Stimulated activated CD4-positive, alpha-beta T cell treated with anti-CD3 and anti-CD28 coated beads, Interleukin-1b, Interleukin-23, amount 100 ng/mL, for 24 hours (primary cell): Measurements from ENCODE around the gene ARMC2.
"Not testable (repeated sequence)": the region's sequence is repeated elsewhere in the genome, so short reads cannot be mapped to it uniquely, and the experiment has no call there.

Source experiments
- DNase-seq, 4 experiments: peaks; one replicate each; pipeline ENCODE4 v3.0.0-alpha.2; 2020; ENCODE audit warnings: low read depth in 4 of 4, low spot score in 1 of 4

The ARMC2 gene, protein sequence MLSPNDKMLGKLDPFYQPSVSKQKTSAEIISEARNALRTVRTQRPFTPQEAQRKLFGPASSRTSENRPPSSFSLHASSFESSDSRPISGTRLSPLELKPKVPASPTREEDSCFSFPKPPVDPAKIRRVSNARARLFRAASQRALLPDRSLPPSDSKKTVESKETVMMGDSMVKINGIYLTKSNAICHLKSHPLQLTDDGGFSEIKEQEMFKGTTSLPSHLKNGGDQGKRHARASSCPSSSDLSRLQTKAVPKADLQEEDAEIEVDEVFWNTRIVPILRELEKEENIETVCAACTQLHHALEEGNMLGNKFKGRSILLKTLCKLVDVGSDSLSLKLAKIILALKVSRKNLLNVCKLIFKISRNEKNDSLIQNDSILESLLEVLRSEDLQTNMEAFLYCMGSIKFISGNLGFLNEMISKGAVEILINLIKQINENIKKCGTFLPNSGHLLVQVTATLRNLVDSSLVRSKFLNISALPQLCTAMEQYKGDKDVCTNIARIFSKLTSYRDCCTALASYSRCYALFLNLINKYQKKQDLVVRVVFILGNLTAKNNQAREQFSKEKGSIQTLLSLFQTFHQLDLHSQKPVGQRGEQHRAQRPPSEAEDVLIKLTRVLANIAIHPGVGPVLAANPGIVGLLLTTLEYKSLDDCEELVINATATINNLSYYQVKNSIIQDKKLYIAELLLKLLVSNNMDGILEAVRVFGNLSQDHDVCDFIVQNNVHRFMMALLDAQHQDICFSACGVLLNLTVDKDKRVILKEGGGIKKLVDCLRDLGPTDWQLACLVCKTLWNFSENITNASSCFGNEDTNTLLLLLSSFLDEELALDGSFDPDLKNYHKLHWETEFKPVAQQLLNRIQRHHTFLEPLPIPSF

DNA sequence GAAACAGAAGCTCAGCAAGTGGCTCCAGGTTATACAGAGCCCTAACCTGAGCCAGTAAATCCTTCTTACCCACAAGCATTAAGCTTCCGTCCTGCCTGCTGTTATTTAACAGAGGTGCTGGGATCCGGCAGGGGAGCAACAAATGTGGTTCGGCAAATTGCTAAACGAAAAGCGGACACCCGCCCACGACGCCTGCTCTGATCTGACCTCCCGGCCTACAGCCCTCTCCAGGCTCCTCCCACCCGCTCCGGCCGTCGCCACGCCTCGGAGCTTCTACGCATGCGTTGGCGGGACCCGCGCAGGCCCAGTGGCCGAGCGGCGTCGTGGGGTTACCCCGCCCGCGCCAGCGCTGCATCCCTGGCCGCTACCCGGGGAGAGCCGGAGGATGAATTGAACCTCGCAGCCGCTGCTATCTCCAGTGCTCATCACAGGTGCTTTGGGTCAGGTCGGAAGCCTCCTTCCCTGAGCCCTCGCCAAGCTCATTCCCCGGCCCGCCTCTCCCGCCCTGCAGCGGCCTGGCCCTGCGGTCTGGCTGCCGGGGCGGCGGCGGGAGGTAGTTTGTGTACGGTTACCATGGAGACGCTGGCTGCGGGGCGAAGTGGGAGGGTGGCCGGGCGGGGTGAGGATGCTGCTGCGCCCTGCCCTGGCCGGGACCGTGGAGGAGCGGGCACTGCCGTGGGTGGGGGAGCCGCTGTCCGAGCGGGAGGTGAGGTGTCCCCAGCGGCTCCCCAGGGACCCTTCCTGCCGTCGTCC is at the start of gene ARMC2:
Gene ARMC2, plus strand, starts transcription at position 307 of the 753 bp plus-strand sequence. CDS start 5,846 bp downstream, outside the sequence.
- peak; percentile 72 to 83 (median 78) for DNase-seq

DNA sequence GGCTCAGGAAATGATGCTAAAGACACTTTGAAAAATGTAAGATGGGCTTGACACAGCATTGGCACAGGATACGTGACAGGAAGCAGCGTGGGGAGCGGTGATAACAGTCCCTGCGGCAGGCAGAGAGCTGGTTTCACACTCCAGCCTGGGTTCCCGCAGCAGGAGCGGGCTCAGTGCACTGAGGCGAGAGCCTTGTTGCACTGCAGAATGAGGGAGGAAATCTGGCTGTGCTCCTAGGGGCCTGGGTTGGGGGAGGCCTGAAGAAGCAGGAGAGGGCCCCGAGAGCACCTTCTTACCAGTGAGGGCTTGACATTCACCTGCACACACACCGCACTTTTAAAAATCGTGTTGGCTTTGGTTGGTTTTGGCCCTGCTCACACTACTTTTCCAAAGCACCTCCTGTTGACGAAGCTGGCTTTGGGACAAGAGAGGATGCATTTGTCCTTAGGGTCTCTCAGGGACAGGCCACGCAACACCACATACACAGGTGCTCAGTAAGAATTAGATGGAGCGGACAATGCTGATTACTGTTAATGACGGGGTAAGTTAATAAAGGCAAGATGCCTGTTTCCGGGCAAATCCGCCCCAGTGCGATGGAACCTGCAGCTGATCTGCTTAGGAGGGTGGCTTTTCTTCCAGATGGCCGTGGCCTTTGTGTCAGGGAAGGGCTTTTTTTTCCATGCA is 49.4 kb upstream of the ARMC2 start:
- DNase-seq, result peak in 3 of 4 experiments; percentile 16 to 36 (median 24)

DNA sequence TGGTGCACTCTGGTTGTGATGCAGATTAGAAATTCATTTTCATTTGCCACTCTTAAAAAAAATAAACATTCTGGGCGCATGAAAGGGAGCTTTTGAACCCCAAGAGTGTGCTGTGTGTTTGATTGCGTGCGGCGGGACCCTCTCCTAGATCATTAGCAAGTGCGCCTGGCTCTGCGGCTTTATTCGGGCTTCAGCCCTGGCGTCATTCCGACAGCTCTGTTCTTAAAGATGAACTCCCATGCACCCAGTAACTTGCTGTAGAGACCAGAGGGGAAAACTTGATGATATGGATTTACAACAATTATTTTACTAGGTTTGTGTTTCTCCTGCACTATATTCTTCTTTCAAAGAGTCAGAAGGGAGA is 48.9 kb upstream of the ARMC2 start:
- no peak for DNase-seq

DNA sequence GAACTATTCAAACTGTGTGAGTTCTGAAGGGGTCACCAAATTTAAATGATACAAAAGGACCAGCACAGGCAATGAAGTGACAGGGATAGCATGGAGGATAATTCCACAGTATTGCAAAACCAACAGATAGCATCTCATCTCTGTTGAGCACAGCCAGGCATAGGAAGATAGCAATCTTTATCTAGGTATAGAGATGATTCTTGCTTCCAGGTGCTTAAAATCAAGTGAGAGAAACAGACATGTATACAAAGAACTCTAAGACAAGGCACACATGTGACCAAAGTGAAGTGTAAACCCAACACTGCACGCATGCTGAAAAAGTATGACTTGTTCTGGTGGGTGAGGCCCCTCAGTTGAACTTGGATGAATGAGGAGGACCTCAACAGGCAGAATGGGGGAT is 48.4 kb upstream of the ARMC2 start:
- DNase-seq, result no peak

DNA sequence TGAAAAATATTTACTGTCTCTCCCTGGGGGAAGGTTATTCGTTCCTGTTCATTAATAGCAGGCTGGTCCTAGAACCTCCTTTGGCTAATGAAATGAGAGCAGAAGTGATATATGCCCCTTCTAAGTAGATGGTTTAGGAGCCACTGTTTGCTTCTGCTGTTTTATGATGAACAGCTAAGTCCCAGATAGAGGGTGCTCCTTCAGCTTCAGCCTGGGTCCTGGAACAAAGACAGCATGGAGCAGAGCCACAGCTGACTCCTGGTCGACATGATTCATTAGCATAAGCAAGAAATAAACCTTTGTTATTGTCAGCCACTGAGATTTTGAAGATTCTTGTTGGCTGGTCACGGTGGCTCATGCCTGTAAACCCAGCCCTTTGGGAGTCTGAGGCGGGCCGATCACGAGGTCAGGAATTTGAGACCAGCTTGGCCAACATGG is 47.8 kb upstream of the ARMC2 start:
- no peak for DNase-seq

DNA sequence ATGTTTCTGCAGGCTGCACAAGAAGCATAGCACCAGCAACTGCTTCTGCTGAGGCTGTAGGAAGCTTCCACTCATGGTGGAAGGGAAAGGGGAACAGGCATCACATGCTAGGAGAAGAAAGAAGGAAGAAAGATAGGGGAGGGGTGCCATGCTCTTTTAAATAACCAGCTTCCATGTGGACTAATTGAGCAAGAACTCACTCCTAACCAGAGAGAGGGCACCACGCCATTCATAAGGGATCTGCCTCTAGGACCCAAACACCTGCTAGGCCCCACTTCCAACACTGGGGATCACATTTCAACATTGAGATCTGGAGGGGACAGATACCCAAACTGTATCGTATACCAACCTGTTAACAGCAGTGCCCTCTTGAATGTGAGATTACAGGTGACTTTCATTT is 46.9 kb upstream of the ARMC2 start:
- no peak for DNase-seq

DNA sequence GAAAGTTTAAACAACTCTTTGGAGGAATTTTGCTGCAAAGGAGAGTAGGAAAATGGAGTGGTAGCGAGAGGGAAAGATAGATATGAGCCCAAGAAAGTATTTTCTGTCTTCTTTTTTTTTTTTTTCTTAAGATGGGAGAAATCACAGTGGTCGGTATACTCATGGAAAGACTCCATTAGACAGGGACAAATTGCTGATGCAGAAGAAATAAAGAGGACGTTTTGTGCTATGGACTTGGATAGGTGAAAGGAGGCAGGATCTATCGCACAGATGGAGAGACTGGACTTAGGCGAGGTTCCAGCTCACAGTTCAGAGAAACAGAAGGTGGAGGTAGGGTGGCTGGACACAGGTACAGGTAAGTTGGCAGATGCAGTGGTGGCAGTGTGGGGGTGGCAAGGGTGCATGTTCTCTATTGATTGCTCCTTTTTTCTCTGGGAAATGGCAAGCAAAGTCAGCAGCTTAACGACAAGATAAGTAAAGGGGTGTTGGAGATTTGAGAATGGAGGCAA is 44.2 kb upstream of the ARMC2 start:
- DNase-seq, result no peak

DNA sequence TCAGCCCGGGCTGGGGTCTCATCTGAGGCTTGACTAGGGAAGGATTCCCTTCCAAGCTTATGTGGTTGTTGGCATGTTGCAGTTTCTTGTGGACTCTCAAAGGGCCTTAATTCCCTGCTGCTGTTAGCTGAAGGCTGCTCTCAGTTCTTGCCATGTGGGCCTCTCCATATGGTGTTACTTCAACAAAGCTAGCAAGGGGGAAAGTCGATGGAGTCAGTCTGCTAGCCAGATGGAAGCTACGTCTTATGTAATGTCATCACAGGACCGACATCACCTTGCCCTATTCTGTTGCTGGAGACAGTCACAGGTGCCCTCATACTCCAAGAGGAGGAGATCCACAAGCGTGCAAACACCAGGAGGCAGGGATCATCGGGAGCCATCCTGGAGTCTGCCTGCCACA is 43.3 kb upstream of the ARMC2 start:
- no peak for DNase-seq

DNA sequence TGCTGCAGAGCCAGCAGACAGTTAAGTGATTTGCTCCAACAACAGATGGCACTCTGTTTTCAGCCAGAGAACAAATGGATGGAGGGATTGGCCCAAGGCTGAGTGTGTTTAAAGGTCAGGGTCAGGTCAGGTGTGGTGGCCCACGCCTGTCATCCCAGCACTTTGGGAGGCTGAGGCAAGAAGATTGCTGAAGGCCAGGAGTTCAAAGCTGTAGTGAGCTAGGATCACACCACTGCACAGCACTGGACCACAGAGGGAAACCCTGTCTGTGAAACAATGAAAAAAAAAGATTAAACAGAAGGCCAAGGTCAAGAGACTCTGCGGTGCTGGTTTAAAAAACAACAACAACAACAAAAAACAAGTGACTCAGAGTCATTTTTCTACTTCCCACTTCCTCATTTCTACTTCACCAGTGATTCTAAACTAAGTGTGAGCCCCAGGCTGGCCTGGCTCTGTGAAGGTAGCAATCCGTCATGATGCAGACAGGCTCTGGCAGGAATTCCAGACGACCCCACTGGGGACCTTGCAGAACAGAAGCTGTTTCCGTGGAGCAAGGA is 42.5 kb upstream of the ARMC2 start:
- no peak for DNase-seq

DNA sequence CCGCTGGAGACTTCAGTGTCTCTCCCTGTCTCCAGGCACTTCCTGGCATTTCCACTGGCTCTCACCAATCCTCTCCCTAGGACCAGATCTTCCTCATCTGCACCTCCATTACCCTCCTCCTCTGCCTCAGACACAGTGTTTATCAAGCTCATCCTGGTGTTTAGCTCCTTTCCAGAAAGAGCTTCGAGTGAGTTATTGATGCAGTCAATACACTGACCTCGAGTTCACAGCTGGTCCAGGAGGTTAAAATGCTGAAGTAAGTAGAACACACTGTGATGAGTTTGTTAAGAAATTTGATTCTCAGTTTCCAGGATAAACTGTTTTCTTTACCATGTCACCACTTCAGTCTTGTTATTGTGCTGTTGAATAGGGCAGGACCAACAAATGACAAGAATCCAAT is 42.1 kb upstream of the ARMC2 start:
- DNase-seq, result no peak

DNA sequence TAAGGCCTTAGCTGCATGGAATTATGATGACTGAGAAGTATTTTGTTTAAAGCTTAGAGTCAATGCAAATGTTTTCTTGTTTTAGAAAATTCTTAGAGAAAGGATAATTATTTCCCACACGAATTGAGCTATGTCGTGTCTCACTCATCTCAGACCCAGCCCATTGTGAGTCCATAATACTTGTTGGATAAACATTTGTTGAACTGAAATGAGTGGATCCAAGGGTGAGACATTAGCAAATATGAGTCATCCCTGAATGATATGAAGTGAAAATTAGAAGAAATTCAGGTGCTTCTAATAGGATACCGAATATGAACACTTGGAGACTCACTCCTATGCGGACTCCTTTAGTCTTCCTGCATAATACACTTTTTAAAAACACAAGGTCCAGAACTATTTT is 41.6 kb upstream of the ARMC2 start:
- DNase-seq, result no peak

DNA sequence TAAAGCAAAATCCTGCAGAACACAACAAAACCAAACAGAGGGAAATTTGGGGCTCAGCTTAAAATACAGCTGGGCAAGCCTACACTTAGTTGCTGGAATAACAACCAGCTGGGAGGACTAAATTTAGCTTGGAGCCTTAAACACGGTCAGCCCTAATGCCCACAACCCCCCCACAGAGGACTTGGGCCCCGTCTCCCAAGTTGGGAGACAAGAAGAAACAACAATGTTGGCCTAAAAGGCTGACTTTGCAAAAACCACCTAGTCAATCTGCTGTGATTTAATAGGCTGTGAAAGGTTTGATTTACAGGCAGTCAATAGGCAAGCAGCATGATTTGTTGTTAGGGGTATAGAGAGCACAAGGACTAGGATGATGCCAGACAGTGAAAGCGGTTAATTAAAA is 40.3 kb upstream of the ARMC2 start:
- DNase-seq, result no peak

DNA sequence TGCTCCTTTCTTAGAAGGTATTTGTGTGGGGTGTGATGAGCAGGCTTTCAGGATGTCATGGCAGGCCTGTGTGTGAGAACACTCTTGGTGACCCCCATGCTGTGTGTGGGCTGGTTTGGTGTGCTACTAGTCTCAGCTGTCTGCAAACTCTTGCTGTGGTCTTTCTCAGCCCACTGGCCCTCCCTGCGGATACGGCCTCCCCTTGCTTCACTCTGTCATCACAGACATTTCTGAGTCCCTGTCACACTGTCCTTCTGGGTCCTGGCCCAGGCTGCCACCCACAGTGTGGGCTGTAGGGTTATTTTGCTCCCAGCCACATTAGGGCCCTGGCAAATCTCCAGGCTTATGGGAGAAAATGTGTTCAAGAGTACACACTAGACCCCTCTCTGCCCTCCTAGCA is 39.0 kb upstream of the ARMC2 start:
- no peak for DNase-seq

DNA sequence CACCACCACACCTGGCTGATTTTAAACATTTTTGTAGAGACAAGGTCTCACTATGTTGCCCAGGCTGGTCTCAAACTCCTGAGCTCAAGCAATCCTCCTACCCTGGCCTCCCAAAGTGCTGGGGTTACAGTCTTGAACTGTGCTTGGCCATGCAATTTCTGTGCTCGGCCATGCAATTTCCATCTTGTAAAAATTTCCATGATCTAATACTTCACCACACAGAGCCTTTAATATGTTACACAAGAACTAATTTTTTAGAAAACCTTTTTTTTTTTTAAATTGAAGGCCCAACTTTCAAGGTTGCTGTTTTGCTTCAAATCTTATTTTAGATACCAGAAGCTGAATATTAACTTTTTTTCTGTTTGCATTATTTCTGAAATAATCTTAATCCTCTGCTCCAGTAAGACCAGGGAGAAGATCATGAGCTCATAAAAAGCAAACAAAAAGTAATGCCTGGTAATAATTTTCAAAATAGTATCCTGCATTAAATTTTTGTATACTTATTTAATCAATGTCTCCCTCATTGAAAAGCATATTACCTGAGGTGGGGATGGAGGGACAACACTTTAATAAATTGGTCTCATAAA is 38.1 kb upstream of the ARMC2 start:
- DNase-seq, result no peak

DNA sequence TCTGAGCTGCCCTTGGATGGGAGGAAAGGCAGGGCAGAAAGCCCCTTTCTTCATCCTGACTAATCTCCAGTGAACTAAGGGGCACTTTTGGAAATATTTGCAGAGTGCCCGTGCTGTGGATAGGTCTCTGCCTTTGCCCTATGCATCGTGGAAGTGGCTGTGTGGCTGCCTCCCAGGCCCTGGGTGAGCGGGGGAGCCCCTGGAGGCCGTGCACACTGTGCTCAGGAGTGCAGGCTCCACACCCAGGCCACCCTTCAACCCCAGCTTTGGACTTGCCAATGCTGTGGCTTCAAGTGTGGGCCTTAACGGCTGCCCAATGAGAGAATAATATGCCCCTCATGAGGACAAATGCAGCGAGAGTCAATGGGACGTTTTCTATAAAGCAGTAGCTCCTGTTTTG is 36.7 kb upstream of the ARMC2 start:
- DNase-seq, result no peak

DNA sequence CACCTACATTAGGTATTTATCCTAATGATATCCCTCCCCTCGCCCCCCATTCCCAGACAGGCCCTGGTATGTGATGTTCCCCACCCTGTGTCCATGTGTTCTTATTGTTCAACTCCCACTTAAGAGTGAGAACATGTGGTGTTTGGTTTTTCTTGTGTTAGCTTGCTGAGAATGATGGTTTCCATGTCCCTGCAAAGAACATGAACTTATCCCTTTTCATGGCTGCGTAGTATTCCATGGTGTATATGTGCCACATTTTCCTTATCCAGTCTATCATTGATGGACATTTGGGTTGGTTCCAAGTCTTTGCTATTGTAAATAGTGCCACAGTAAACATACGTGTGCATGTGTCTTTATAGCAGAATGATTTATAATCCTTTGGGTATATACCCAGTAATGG is 35.0 kb upstream of the ARMC2 start:
- DNase-seq, result not testable (repeated sequence)

DNA sequence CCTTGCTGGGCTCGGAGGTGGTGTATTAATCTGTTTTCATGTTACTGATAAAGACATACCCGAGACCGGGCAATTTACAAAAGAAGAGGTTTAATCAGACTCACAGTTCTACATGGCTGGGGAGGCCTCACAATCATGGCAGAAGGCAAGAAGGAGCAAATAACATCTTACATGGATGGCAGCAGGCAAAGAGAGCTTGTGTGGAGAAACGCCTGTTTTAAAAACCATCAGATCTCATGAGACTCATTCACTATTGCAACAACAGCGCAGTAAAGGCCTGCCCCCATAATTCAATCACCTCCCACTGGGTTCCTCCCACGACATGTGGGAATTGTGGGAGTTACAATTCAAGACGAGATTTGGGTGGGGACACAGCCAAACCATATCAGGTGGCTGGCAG is 30.9 kb upstream of the ARMC2 start:
- not testable (repeated sequence) for DNase-seq

DNA sequence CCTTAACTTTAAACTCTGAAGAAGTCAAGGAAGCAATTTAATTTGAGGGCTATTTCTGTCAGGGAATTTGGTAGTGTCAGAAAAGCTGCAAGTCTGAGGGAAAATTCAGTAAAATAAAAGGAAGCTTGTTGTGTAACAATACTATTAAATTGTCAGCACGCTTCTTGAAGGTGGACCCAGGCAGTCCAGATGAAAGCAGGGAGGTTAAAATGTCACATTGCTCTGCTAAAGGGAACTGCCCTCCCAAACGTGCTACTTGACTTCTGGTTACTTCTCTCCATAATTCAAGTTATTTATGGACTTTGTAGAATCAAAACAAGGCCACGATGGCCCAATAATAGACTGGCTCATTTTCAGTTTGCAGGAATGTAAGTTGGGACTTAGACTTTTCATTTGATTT is 28.2 kb upstream of the ARMC2 start:
- DNase-seq, result no peak

DNA sequence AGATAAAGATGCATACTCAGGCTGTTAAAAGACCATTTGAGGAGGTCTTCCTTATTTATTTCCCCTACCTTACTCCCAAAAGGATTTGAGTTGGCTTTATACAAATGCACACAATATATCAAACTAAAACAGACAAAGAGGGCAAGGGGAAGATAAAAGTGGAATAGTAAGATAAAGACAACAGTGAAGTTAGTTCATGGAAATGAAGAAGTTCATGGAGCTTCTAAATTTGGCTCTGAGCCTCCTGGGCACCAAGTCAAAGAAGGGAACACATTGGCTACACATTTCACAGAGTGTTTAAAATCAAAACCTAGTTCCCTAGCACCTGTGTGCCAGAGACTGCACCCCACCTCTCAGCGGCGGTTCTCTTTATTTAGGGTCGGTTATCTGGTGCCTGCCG is 25.8 kb upstream of the ARMC2 start:
- no peak for DNase-seq

DNA sequence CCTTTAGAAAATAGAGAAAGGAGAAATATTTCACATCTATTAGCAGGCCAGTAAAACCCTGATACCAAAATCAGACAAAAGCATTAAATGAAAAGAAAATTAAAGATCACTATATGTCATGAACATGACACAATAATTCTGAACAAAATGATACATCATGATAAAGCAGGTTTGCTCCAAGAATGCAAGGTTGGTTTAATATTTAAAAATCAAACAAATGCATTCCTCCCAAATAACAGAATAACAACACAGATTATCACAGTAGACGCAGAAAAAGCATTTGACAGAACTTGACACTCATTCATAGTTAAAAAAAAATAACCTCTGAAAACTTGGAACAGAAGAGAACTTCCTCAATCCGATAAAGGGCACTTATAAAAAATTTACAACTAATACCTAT is 22.9 kb upstream of the ARMC2 start:
- DNase-seq, result no peak
